SK-N-SH treated with all-trans-retinoic acid at 6 μM for 48 hours (cell line): ENCODE measurements around the gene SH3BGRL2.

Experiments used
- ATAC-seq: fragments of 200-7000 bp; cut with Tn5 transposase; 3 replicates; pipeline ENCODE4 v1.9.1; 2020; ENCODE audit warnings: mild to moderate bottlenecking, moderate library complexity
- ARNTL ChIP-seq: fragments of 450-650 bp; formaldehyde crosslinking; IDR thresholded peaks from 2 replicates; pipeline ENCODE4 v1.5.0; 2020; ENCODE audit warnings: low read depth, mild to moderate bottlenecking, moderate library complexity, borderline replicate concordance
- BACH2 ChIP-seq: fragments of 250-450 bp; sonication (Bioruptor Pico); IDR thresholded peaks from 2 replicates; pipeline ENCODE4 v1.9.0; 2021; ENCODE audit warnings: mild to moderate bottlenecking, borderline replicate concordance
- CSDC2 ChIP-seq: fragments of 250-450 bp; sonication (Bioruptor Pico); IDR thresholded peaks from 2 replicates; pipeline ENCODE4 v1.5.0; 2020; ENCODE audit warnings: mild to moderate bottlenecking, moderate library complexity
- ESRRG ChIP-seq: fragments of 250-450 bp; sonication (Bioruptor Pico); IDR thresholded peaks from 2 replicates; pipeline ENCODE4 v1.6.1; 2021; ENCODE audit warnings: mild to moderate bottlenecking
- GLIS3 ChIP-seq: fragments of 250-450 bp; sonication (Bioruptor Pico); IDR thresholded peaks from 2 replicates; pipeline ENCODE4 v1.5.0; 2020; ENCODE audit warnings: mild to moderate bottlenecking, moderate library complexity
- OSR1 ChIP-seq: fragments of 250-450 bp; sonication (Bioruptor Pico); IDR thresholded peaks from 2 replicates; pipeline ENCODE4 v1.8.0; 2022; ENCODE audit warnings: moderate library complexity, mild to moderate bottlenecking, inconsistent platforms
- PPARA ChIP-seq: fragments of 250-450 bp; sonication (Bioruptor Pico); IDR thresholded peaks from 2 replicates; pipeline ENCODE4 v1.5.0; 2020; ENCODE audit warnings: mild to moderate bottlenecking, borderline replicate concordance
- RARB ChIP-seq: fragments of 250-450 bp; sonication (Bioruptor Pico); IDR thresholded peaks from 2 replicates; pipeline ENCODE4 v1.8.0; 2021; ENCODE audit warnings: mild to moderate bottlenecking, moderate library complexity
- SNAI2 ChIP-seq: fragments of 250-450 bp; sonication (Bioruptor Pico); IDR thresholded peaks from 2 replicates; pipeline ENCODE4 v1.5.0; 2020; ENCODE audit warnings: mild to moderate bottlenecking, moderate library complexity
- TCF4 ChIP-seq: fragments of 250-450 bp; sonication (Bioruptor Pico); IDR thresholded peaks from 2 replicates; pipeline ENCODE4 v1.8.0; 2021; ENCODE audit warnings: mild to moderate bottlenecking, moderate library complexity, borderline replicate concordance
- TSHZ2 ChIP-seq: fragments of 250-450 bp; sonication (Bioruptor Pico); IDR thresholded peaks from 2 replicates; pipeline ENCODE4 v1.5.0; 2020; ENCODE audit warnings: mild to moderate bottlenecking, moderate library complexity
- ZFP3 ChIP-seq: fragments of 250-450 bp; sonication (Bioruptor Pico); IDR thresholded peaks from 2 replicates; pipeline ENCODE4 v1.5.0; 2020; ENCODE audit warnings: mild to moderate bottlenecking, moderate library complexity
- ZFP30 ChIP-seq: fragments of 450-650 bp; formaldehyde crosslinking; IDR thresholded peaks from 2 replicates; pipeline ENCODE4 v1.5.0; 2022; ENCODE audit warnings: mild to moderate bottlenecking, moderate library complexity
- ZNF565 ChIP-seq: fragments of 450-650 bp; formaldehyde crosslinking; conservative IDR thresholded peaks from 2 replicates; pipeline ENCODE4 v1.5.0; 2020; ENCODE audit warnings: low read depth, mild to moderate bottlenecking, moderate library complexity
- ZNF70 ChIP-seq: fragments of 450-650 bp; formaldehyde crosslinking; IDR thresholded peaks from 2 replicates; pipeline ENCODE4 v1.5.0; 2020; ENCODE audit warnings: mild to moderate bottlenecking, moderate library complexity
- ZNF8 ChIP-seq: fragments of 450-650 bp; formaldehyde crosslinking; IDR thresholded peaks from 2 replicates; pipeline ENCODE4 v1.5.0; 2020; ENCODE audit warnings: mild to moderate bottlenecking, moderate library complexity
- TF ChIP-seq, protein P1 (sequence below): fragments of 250-450 bp; sonication (Bioruptor Pico); IDR thresholded peaks from 2 replicates; pipeline ENCODE4 v1.8.0; 2021; ENCODE audit warnings: low read depth, mild to moderate bottlenecking, moderate library complexity, borderline replicate concordance
- TF ChIP-seq, protein P2 (sequence below): fragments of 250-450 bp; sonication (Bioruptor Pico); IDR thresholded peaks from 2 replicates; pipeline ENCODE4 v1.5.1; 2021; ENCODE audit warnings: mild to moderate bottlenecking, moderate library complexity
- TF ChIP-seq, protein P3 (sequence below): fragments of 250-450 bp; sonication (Bioruptor Pico); IDR thresholded peaks from 2 replicates; pipeline ENCODE4 v1.5.1; 2020; ENCODE audit warnings: low read depth, mild to moderate bottlenecking, moderate library complexity

Gene SH3BGRL2

DNA sequence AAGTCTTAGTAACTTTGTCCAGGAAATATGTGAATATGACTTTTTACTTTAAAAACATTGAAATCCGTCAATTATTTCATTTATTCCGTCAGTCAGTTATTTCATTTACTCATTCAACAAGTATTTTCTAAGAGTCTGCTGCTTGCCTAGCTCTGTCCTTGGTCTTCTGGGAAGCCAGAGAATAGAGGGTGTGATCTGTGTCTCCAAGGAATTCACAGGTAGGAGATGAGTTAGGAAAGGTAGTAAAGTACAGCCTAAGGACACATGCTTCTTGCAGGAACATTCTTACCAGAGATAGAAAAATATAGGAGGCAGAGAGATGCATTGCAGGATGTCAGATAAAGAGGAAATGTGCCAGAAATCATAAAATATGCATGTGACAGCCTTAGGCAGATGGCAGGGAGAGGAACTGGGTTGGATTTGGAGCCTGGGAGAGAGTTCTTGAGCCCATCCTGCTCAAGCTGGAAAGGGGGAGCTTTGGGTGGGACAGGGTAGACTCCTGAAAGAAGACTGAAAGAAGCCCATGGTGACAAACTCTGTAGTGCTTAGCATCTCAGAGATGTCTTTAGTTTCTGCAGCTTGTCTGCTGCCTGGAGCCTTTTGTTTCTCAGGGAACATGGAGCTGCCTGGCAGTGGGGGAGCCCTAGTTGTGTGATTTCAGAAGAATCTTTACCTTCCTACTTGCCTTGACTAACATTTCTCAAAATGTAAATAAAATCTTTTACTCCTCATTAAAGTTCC lies 3.5 kb downstream of the SH3BGRL2 start:
- ATAC-seq: no peak
- no peak for TF ChIP-seq ZNF70 (CRISPR knock-in tag)
- no peak for TF ChIP-seq ESRRG (CRISPR knock-in tag)
- TF ChIP-seq ZNF8: no peak
- no peak for TF ChIP-seq TCF4 (CRISPR knock-in tag)
- TF ChIP-seq SNAI2: no peak
- no peak for TF ChIP-seq PPARA (CRISPR knock-in tag)
- TF ChIP-seq ZNF565: no peak
- no peak for TF ChIP-seq GLIS3 (CRISPR knock-in tag)
- TF ChIP-seq ARNTL (CRISPR knock-in tag): no peak
- TF ChIP-seq ZFP30 (CRISPR knock-in tag): no peak
- TF ChIP-seq TSHZ2 (CRISPR knock-in tag): no peak
- TF ChIP-seq, protein P1, sequence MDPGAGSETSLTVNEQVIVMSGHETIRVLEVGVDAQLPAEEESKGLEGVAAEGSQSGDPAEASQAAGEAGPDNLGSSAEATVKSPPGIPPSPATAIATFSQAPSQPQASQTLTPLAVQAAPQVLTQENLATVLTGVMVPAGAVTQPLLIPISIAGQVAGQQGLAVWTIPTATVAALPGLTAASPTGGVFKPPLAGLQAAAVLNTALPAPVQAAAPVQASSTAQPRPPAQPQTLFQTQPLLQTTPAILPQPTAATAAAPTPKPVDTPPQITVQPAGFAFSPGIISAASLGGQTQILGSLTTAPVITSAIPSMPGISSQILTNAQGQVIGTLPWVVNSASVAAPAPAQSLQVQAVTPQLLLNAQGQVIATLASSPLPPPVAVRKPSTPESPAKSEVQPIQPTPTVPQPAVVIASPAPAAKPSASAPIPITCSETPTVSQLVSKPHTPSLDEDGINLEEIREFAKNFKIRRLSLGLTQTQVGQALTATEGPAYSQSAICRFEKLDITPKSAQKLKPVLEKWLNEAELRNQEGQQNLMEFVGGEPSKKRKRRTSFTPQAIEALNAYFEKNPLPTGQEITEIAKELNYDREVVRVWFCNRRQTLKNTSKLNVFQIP (CRISPR knock-in tag): no peak
- TF ChIP-seq, protein P2, sequence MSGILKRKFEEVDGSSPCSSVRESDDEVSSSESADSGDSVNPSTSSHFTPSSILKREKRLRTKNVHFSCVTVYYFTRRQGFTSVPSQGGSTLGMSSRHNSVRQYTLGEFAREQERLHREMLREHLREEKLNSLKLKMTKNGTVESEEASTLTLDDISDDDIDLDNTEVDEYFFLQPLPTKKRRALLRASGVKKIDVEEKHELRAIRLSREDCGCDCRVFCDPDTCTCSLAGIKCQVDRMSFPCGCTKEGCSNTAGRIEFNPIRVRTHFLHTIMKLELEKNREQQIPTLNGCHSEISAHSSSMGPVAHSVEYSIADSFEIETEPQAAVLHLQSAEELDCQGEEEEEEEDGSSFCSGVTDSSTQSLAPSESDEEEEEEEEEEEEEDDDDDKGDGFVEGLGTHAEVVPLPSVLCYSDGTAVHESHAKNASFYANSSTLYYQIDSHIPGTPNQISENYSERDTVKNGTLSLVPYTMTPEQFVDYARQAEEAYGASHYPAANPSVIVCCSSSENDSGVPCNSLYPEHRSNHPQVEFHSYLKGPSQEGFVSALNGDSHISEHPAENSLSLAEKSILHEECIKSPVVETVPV (CRISPR knock-in tag): no peak
- TF ChIP-seq BACH2: no peak
- no peak for TF ChIP-seq OSR1 (CRISPR knock-in tag)
- TF ChIP-seq RARB: no peak
- TF ChIP-seq, protein P3, sequence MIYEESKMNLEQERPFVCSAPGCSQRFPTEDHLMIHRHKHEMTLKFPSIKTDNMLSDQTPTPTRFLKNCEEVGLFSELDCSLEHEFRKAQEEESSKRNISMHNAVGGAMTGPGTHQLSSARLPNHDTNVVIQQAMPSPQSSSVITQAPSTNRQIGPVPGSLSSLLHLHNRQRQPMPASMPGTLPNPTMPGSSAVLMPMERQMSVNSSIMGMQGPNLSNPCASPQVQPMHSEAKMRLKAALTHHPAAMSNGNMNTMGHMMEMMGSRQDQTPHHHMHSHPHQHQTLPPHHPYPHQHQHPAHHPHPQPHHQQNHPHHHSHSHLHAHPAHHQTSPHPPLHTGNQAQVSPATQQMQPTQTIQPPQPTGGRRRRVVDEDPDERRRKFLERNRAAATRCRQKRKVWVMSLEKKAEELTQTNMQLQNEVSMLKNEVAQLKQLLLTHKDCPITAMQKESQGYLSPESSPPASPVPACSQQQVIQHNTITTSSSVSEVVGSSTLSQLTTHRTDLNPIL (CRISPR knock-in tag): no peak
- no peak for TF ChIP-seq ZFP3 (CRISPR knock-in tag)
- TF ChIP-seq, all 23 proteins: peak for 0

GRCh38 chr6:79635232-79635543 lies 4.1 kb downstream of the SH3BGRL2 start:
- ATAC-seq: no peak
- TF ChIP-seq CSDC2: no peak
- TF ChIP-seq RARB: no peak
- no peak for TF ChIP-seq PPARA (CRISPR knock-in tag)

GRCh38 chr6:79636673-79637072 lies 5.5 kb downstream of the SH3BGRL2 start:
- ATAC-seq: no peak
- TF ChIP-seq ARNTL (CRISPR knock-in tag): no peak
- TF ChIP-seq TCF4 (CRISPR knock-in tag): no peak
- TF ChIP-seq ZNF565: no peak
- TF ChIP-seq, protein P2 (CRISPR knock-in tag): no peak
- TF ChIP-seq ZNF8: no peak
- no peak for TF ChIP-seq ZNF70 (CRISPR knock-in tag)
- TF ChIP-seq SNAI2: no peak
- TF ChIP-seq, protein P3 (CRISPR knock-in tag): no peak
- no peak for TF ChIP-seq ZFP3 (CRISPR knock-in tag)
- no peak for TF ChIP-seq BACH2
- no peak for TF ChIP-seq RARB
- TF ChIP-seq, protein P1 (CRISPR knock-in tag): no peak
- TF ChIP-seq TSHZ2 (CRISPR knock-in tag): no peak
- no peak for TF ChIP-seq GLIS3 (CRISPR knock-in tag)
